ENCODE results near the gene SET.

- TF ChIP-seq CTCF (IDR thresholded peaks at IDR 0.05), result no peak
- no peak for TF ChIP-seq POLR2A (IDR thresholded peaks at IDR 0.05)
Observed at GRCh38 chr9:128696923-128697707, 8.1 kb downstream of the SET start.
